A204.1 (cell line): ENCODE measurements around the gene KANSL1L.

Source experiments
- FAIRE-seq: peaks from 2 replicates; lab custom pipeline; 2012; peaks lifted over from hg19 to GRCh38; lab: Jason Lieb, UNC

Gene KANSL1L

GRCh38 chr2:210063306-210063705 lies 107.9 kb downstream of the KANSL1L start:
- FAIRE-seq, result no peak

- no peak for FAIRE-seq
Observed at GRCh38 chr2:210055825-210056224, 115.4 kb downstream of the KANSL1L start.

GRCh38 chr2:210054696-210055095 lies 116.5 kb downstream of the KANSL1L start:
- no peak for FAIRE-seq

- no peak for FAIRE-seq
Observed at GRCh38 chr2:210050885-210051284, 120.3 kb downstream of the KANSL1L start.

- no peak for FAIRE-seq
Observed at GRCh38 chr2:210049831-210050230, 121.4 kb downstream of the KANSL1L start.

- no peak for FAIRE-seq
Observed at GRCh38 chr2:210046851-210047500, 124.2 kb downstream of the KANSL1L start.

GRCh38 chr2:210038078-210038477 lies 133.1 kb downstream of the KANSL1L start:
- FAIRE-seq, result no peak

GRCh38 chr2:210035679-210036078 lies 135.5 kb downstream of the KANSL1L start:
- no peak for FAIRE-seq

GRCh38 chr2:210034087-210034683 lies 137.0 kb downstream of the KANSL1L start:
- no peak for FAIRE-seq

GRCh38 chr2:210028178-210028577 lies 143.0 kb downstream of the KANSL1L start:
- no peak for FAIRE-seq

- FAIRE-seq, result no peak
Observed at GRCh38 chr2:210027608-210028007, 143.6 kb downstream of the KANSL1L start.

- FAIRE-seq, result no peak
Observed at GRCh38 chr2:210022824-210023223, 148.4 kb downstream of the KANSL1L start.

- peak; percentile 40 for FAIRE-seq
Observed at GRCh38 chr2:210020138-210020537, 151.1 kb downstream of the KANSL1L start.

- no peak for FAIRE-seq
Observed at GRCh38 chr2:210009896-210010295, 161.3 kb downstream of the KANSL1L start.

GRCh38 chr2:210009126-210009525 lies 162.1 kb downstream of the KANSL1L start:
- no peak for FAIRE-seq

- no peak for FAIRE-seq
Observed at GRCh38 chr2:210007895-210008294, 163.3 kb downstream of the KANSL1L start.

GRCh38 chr2:210004881-210005280 lies 166.3 kb downstream of the KANSL1L start:
- no peak for FAIRE-seq

- no peak for FAIRE-seq
Observed at GRCh38 chr2:210003359-210003758, 167.8 kb downstream of the KANSL1L start.

GRCh38 chr2:210002158-210003157 lies 168.8 kb downstream of the KANSL1L start, which contains the start of gene RPE:
TSS of gene RPE (plus strand) at chr2:210002638. CDS start at chr2:210002662, 24 bp downstream.
- peak; percentile 95 for FAIRE-seq

GRCh38 chr2:210000464-210001324 lies 170.5 kb downstream of the KANSL1L start:
- FAIRE-seq, result no peak

- no peak for FAIRE-seq
Observed at GRCh38 chr2:209998596-209998995, 172.6 kb downstream of the KANSL1L start.

- FAIRE-seq, result no peak
Observed at GRCh38 chr2:209993968-209994367, 177.2 kb downstream of the KANSL1L start.
